Loucy (cell line): ENCODE results near the gene VIL1.

Source experiments
- CTCF ChIP-seq: fragments of 200-600 bp; sonication (generic); conservative IDR thresholded peaks from 2 replicates; pipeline ENCODE4 v1.5.1; 2014; ENCODE audit warnings: mild to moderate bottlenecking, antibody characterized with exemption, low read length
- EZH2phosphoT487 ChIP-seq: fragments of 200-600 bp; IDR thresholded peaks from 2 replicates; pipeline ENCODE4 v1.6.1; 2018; ENCODE audit warnings: antibody characterized with exemption, mild to moderate bottlenecking, moderate library complexity, borderline replicate concordance

- no peak for TF ChIP-seq CTCF
- TF ChIP-seq EZH2phosphoT487 = no peak
Measured at GRCh38 chr2:218391202-218391601, 27.7 kb upstream of the VIL1 start.
